NCI-H460 (cell line): ENCODE measurements around the gene RXRA. TPM values are rescaled to one million over a fixed set of nuclear protein-coding genes. Genes with fewer than 3 reads are reported as not detected.

ENCODE experiments used
- DNase-seq: peaks from one replicate; pipeline ENCODE4 v3.0.0-alpha.2; 2016; ENCODE audit warnings: low read depth; ENCODE audit errors: extremely low read depth
- total RNA-seq: library from RNA; depleted of rRNA; stranded (reverse); fragments of >200 nt; shearing (Covaris generic); gene quantifications from 2 replicates; pipeline ENCODE4 v1.2.3, GENCODE V29; 2014

RXRA gene
- total RNA-seq, 1 experiment from 2014 or later: 29.3 TPM

- DNase-seq: no peak
These were observed 22.3 kb downstream of the RXRA start for GRCh38 chr9:134348404-134349155.

- DNase-seq: no peak
These were observed 23.7 kb downstream of the RXRA start for GRCh38 chr9:134349936-134350335.

GRCh38 chr9:134350416-134350994 is 24.2 kb downstream of the RXRA start:
- DNase-seq: no peak

DNA sequence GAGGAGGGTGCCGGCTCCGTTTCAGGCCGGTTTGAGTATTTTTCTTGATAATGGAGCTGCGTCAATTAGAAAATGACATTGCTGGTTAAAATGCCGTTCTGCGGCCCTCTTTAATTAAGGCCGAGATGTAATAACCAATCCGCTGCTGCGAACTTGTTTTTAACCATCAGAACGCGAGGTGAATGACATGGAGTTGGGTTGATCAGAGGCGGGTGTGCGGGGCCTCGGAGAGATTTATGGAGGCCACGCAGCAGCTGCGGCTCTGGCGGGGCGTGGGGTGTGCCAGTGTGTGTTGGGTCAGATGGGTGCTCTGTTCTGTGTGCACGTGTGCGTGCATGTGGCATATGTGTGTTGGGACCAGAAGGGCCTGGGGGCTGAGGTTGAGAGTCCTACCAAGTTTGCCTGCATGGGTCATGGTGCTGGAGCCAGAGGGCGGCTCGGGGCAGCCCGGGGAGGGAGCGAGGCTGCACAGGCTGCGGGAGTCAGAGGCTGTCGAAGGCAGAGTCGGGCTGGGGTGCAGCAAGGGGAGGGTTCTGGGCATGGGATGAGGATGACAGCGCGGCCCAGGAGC is 25.4 kb downstream of the RXRA start:
- DNase-seq: no peak

- no peak for DNase-seq
These were observed 26.1 kb downstream of the RXRA start for GRCh38 chr9:134352247-134352933.

GRCh38 chr9:134353539-134353938 is 27.3 kb downstream of the RXRA start:
- no peak for DNase-seq

GRCh38 chr9:134355158-134355557 is 28.9 kb downstream of the RXRA start:
- DNase-seq: no peak

GRCh38 chr9:134355561-134356279 is 29.5 kb downstream of the RXRA start:
- no peak for DNase-seq

DNA sequence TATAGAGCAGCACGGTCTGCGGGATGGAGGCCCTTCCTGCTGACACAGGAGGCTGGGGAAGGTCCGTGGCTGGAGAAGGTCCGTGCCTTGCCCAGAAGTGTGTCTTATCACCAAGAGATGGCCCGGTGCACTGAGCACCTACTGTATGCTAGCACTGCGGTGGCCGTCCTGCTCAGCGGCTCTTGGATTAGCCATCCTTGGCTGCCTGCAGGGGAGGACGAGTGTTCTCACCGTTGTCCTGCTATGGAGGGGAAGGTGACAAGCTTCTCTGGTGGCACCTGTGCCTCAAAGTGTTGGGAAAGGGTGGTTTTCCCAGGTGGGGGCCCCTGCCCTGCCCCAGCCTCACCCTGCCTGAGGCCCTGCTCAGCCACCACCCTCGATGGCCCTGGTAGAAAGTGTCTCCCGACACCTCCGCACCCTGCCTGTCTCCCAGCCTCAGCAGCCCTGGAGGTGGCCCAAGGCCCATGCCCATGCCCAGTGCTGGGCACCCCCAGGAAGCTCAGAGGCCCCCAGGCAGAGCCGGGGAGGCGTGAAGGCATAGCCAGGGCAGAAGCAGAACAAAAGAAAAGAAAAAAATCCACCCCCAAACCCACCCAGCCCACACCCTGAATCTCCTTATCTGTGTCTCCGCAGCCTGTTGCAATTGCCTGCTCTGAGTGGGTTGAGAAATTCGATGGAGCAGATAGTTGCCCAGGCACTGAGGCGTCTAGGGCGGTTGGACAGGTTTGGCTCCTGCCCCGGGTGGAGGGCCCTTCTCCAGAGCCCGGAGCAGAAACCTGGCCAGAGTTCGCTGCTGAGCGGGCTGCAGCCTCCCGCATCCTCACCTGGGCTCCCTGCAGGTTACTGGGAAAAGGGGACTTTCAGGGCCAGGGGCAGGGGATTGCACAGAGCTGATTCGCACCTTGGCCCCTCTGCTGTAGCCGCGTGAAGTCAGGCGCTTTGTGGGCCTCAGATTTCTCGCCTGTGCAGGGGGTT is 30.5 kb downstream of the RXRA start:
- DNase-seq: no peak

GRCh38 chr9:134357631-134358025 is 31.4 kb downstream of the RXRA start:
- DNase-seq: no peak

- no peak for DNase-seq
These were observed 31.9 kb downstream of the RXRA start for GRCh38 chr9:134358026-134358661.

DNA sequence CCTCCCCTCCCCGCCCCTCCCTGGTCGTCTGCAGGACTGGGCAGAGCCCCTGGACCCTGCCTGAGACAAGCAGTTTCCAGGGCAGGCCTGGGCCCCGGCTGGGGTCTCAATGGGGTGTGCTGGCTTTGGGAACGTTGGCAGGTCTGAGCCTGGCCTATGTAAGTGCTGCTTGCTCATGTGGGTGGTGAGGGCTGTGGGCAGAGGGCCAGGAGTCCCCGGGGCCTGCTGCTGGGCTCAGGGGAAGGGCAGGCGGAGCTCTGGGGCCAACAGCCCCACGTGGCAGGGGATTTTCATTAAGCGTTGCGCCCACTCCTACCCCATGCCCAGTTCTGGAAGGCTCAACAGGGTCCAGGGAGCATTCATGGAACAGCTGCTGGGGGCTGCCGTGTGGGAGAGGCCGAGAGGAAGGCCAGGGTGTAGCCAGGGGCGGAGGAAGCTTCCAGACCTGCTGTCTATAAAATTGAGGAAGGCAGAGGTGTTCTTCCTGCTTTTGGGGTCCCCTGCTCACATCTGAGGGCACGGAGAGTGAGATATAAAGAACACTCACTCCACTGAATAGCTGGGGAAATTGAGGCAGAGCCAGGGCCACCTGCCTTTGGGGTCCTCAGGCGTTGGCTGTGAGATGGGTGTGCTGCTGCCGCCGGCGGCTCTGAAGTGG is 32.5 kb downstream of the RXRA start:
- no peak for DNase-seq

GRCh38 chr9:134359493-134360179 is 33.4 kb downstream of the RXRA start:
- no peak for DNase-seq

DNA sequence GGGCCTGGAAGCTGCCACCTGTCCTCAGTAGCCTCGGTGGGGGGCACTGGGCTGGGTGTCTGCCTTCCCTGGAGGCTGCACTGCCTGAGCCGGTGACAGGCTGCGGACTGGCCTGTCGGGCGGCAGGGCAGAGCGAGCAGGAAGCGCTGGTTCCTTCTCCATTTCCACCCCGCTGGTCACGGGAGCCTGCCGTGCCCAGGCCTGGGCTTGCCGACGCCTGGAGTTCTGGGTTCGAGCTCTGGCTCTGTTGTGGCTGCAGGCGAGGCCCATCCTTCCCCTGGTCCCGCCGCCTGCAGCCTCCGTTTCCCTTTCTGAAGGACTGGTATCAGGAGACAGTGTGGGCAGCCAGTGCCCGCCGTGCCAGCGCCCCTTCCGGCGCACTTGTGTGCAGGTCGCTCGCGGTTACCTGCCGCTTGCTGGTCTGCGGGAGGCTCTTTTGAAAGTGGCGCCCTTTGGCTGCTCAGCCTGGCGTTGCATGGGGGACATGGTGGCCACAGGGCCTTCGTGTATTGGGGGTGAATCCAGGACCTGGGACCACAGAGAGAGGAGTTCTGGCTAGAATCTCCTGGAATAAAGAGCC is 34.0 kb downstream of the RXRA start:
- no peak for DNase-seq

DNA sequence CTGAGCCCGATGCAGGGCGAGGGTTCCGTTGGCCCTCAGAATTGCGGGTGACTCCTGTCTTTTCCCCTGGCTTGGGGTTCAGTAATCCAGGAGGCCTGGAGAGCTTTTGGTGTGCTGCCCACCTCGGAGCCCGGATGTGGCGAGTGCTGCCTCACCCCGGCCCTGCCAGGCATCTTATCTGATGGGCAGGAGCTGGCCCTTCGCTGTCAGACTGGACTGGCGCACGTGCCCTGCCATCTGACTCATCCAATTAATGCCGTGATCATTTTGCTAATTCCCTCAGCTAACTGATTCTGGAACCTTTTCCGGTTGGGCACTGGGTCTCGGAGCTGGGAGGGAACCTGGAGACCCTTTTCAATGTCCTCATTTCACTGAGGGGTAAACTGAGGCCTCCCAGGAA is 34.6 kb downstream of the RXRA start:
- DNase-seq: no peak

DNA sequence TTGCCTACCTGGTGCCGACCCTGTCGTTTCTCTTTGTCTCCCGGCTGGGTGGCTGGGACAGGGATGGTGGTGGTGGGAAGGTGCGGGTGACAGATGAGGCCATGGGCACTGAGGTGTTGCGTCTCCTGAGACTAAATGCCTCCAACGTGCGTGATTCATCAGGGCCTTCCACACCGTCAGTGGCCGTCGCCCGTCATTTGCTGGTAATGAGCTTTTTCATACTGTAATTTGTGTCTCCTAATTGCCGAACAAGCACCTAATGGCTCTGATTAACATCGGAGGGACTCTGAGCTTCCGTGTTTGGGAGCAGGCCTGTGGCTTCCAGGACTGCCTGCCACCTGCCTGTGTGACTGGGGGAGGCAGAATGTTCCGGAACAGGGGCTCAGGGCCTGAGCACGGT is 35.2 kb downstream of the RXRA start:
- DNase-seq: no peak

- DNase-seq: no peak
These were observed 35.7 kb downstream of the RXRA start for GRCh38 chr9:134361843-134362414.
